Activated naive CD4-positive, alpha-beta T cell treated with anti-CD3 and anti-CD28 coated beads for 36 hours (primary cell): ENCODE results near the gene P2RX7. TPM values are rescaled to one million over a fixed set of nuclear protein-coding genes. Genes with fewer than 3 reads are reported as not detected.
A peak's percentile ranks its signal among the peaks of the same experiment; 100 is the strongest.

ENCODE experiments used
- CTCF ChIA-PET: fragments of 350-600 bp; sonication (Branson Sonifier 250); formaldehyde crosslinking; loops from one replicate; lab custom pipeline; 2021; ENCODE audit warnings: antibody characterized with exemption; lab: Charles Lee
- DNase-seq: peaks from one replicate; pipeline ENCODE4 v3.0.0-alpha.2; 2020
- H3K27ac Mint-ChIP-seq: one replicate; pipeline ENCODE4 v1.8.0; 2021; ENCODE audit warnings: mild to moderate bottlenecking, mixed read lengths
- H3K27me3 Mint-ChIP-seq: one replicate; pipeline ENCODE4 v1.8.0; 2021; ENCODE audit warnings: low read depth, mixed read lengths
- H3K36me3 Mint-ChIP-seq: one replicate; pipeline ENCODE4 v1.8.0; 2021; ENCODE audit warnings: low read depth, mixed read lengths
- H3K4me1 Mint-ChIP-seq: one replicate; pipeline ENCODE4 v1.8.0; 2021; ENCODE audit warnings: low read depth, mixed read lengths
- H3K4me3 Mint-ChIP-seq: one replicate; pipeline ENCODE4 v1.8.0; 2021; ENCODE audit warnings: mild to moderate bottlenecking, moderate library complexity, mixed read lengths
- H3K9me3 Mint-ChIP-seq: one replicate; pipeline ENCODE4 v1.8.0; 2021; ENCODE audit warnings: mixed read lengths
- intact Hi-C: fragments of 100-400 bp; cut with micrococcal nuclease; formaldehyde crosslinking; loops from one replicate; pipeline ENCODE4 v1.15.1; 2023
- total RNA-seq, 2 experiments: library from RNA; stranded (reverse); gene quantifications; one replicate each; pipeline ENCODE4 v1.2.3, GENCODE V29; 2021

Gene P2RX7
- total RNA-seq, 2 experiments from 2014 or later = 6.3 to 6.6 TPM

GRCh38 chr12:121166356-121166755, 33.7 kb downstream of the P2RX7 start:
- Mint-ChIP-seq H3K9me3 (no peaks in the 10 kb centered on the region), H3K27ac (no peak overlapping the region), H3K27me3 (no peaks in the 10 kb centered on the region), H3K4me3 (no peak overlapping the region), H3K4me1 (no peaks in the 10 kb centered on the region), H3K36me3 (peaks cover 6% of the 10 kb centered on the region)
- intact Hi-C loops = no loop called here
- CTCF ChIA-PET = no interaction called here
- DNase-seq = no peak

DNA sequence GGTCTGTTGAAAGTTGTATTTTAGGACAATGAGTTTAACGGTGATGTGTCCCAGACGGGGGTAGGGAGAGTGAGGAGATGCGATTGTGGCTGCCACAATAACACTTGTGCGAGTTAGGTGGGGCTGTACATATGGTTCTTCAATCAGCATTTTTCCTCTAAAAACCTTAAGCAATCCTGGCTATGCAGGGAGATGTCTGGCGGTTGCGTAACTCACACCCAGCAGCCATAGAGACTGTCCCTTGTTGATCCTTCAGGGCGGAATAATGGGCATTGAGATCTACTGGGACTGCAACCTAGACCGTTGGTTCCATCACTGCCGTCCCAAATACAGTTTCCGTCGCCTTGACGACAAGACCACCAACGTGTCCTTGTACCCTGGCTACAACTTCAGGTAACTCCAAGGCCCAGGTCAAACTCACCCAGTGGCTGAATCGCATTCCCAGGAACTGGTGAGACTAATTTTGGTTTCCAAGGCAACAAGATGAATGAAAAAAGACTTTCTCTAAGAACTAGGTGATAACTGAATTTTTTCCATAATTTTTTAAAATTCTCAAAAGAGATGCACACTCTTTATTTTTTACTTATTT, 34.6 kb downstream of the P2RX7 start:
- Mint-ChIP-seq H3K4me1 (no peaks in the 10 kb centered on the region), H3K4me3 (no peak overlapping the region)
- CTCF ChIA-PET = no interaction called here

DNA sequence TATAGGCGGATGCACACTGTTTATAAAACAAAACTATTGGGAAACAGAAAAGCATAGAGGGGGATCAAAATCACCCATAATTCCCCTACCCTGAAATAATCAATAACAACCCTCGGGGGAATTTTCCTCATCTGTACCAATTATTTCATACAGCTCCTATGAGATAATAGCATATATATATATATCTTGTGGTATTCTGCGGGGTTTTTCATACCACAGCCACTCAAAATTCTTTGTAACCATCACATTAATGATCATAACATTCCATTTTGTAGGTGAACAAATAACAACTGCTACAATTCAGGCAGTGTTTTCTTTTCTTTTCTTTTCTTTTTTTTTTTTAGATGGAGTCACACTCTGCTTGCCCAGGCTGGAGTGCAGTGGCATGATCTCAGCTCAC, 35.3 kb downstream of the P2RX7 start:
- no peak for DNase-seq
- no peaks in the 10 kb centered on the region for H3K4me1 Mint-ChIP-seq
- peaks cover 6% of the 10 kb centered on the region for H3K36me3 Mint-ChIP-seq
- CTCF ChIA-PET = interaction anchor here (1.1 kb wide), 1 partner anchor 63 kb away, joined by 3 read pairs; no protein-coding TSS in a partner anchor
- H3K9me3 Mint-ChIP-seq = no peaks in the 10 kb centered on the region
- H3K27me3 Mint-ChIP-seq = no peaks in the 10 kb centered on the region
- H3K4me3 Mint-ChIP-seq = no peak overlapping the region
- intact Hi-C loops = no loop called here
- H3K27ac Mint-ChIP-seq = no peak overlapping the region

More for the DNA sequence above, 34.6 kb downstream of the P2RX7 start:
- Mint-ChIP-seq H3K9me3 (no peaks in the 10 kb centered on the region), H3K27ac (no peak overlapping the region), H3K27me3 (no peaks in the 10 kb centered on the region), H3K36me3 (peaks cover 6% of the 10 kb centered on the region)
- no peak for DNase-seq
- intact Hi-C loops = no loop called here

DNA sequence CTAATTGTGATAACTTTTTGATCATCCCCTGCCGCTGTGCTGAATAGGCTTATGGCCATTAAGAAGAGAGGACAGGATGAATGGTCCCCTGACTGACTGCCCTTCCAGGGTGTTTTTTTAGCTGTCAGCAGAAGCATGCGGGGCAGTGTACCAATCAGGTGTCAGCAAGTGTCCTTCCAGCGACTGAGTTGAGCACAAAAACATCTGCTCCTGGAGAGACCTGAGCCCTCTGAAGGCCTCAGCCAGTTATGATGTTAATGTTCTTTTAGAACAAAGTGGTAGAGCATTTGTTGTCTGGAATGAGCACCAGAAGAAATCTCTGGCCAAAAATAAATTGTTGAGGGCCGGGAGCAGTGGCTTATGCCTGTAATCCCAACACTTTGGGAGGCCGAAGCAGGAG, 37.5 kb downstream of the P2RX7 start:
- DNase-seq = no peak
- no peaks in the 10 kb centered on the region for H3K27me3 Mint-ChIP-seq
- H3K4me1 Mint-ChIP-seq = no peaks in the 10 kb centered on the region
- H3K36me3 Mint-ChIP-seq = peaks cover 6% of the 10 kb centered on the region
- intact Hi-C loops = no loop called here
- no peak overlapping the region for H3K27ac Mint-ChIP-seq
- H3K9me3 Mint-ChIP-seq = no peaks in the 10 kb centered on the region
- CTCF ChIA-PET = no interaction called here
- no peak overlapping the region for H3K4me3 Mint-ChIP-seq

DNA sequence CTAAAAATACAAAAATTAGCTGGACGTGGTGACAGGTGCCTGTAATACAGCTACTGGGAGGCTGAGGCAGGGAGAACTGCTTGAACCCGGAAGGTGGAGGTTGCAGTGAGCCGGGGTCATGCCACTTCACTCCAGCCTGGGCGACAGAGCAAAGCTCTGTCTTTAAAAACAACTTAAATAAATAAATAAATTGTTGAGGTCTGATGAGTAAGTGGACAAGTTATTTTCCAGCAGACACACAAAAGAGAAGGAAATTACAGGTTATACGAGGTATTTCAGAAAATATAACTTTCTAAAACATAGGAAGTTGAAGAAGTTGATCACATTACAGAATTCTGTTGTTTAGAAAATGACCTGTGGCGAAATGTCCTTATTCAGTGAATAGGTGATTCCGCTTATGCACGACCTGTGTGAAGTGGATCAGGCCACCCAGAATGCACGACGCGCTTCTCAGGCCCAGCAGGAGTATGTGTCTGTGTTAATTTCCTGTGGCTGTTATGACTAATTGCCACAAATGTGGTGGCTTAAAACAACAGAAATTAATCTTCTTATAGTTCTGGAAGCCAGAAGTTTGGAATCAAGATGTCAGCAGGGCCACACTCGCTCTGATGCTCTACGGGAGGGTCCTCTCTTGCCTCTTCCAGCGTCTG, 38.1 kb downstream of the P2RX7 start:
- no peak overlapping the region for H3K27ac Mint-ChIP-seq
- no peaks in the 10 kb centered on the region for H3K4me1 Mint-ChIP-seq
- H3K4me3 Mint-ChIP-seq = no peak overlapping the region
- CTCF ChIA-PET = no interaction called here
- no peaks in the 10 kb centered on the region for H3K9me3 Mint-ChIP-seq
- intact Hi-C loops = no loop called here
- H3K27me3 Mint-ChIP-seq = no peaks in the 10 kb centered on the region
- peaks cover 6% of the 10 kb centered on the region for H3K36me3 Mint-ChIP-seq
- DNase-seq = no peak

- intact Hi-C loops = no loop called here
- peaks cover 7% of the 10 kb centered on the region for H3K36me3 Mint-ChIP-seq
- DNase-seq = no peak
- H3K27ac Mint-ChIP-seq = no peak overlapping the region
- CTCF ChIA-PET = interaction anchor here (0.6 kb wide), 1 partner anchor 33 kb away, joined by 3 read pairs; no protein-coding TSS in a partner anchor
- H3K4me1 Mint-ChIP-seq = no peaks in the 10 kb centered on the region
- no peak overlapping the region for H3K4me3 Mint-ChIP-seq
- H3K27me3 Mint-ChIP-seq = no peaks in the 10 kb centered on the region
- H3K9me3 Mint-ChIP-seq = no peaks in the 10 kb centered on the region
These were observed 39.5 kb downstream of the P2RX7 start for GRCh38 chr12:121172145-121172544.

DNA sequence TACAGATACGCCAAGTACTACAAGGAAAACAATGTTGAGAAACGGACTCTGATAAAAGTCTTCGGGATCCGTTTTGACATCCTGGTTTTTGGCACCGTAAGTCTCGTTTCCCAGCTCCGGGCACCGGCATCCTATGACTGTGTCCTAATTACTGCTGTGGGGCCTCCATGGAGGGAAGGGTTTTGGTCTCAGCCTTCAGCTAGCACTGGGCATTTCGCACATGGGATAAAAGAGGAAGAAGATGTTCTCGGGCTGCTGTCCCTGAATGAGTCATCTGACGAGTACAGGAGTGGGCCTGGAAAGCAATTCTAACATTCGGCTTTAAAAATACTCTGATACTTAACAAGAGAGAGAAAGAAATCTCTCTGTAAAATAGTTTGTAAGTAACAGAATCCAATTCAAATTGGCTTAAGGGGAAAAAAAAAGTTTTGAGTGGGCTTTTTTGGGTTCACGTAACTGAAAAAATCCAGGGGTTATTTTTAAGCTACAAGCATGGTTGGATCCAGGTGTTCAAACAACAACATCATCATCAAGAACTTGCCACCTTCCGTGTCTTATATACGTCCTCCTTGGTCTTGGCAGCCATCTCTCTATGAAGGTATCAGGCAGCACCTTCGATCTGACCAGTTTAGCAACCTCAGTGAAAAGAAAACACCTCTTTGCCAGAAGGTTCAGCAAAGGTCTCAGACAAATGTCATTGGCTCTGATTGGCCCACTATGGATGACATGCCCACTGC, 42.9 kb downstream of the P2RX7 start:
- Mint-ChIP-seq H3K9me3 (no peaks in the 10 kb centered on the region), H3K4me3 (no peak overlapping the region), H3K4me1 (no peaks in the 10 kb centered on the region), H3K36me3 (peaks cover 7% of the 10 kb centered on the region), H3K27ac (no peak overlapping the region), H3K27me3 (no peaks in the 10 kb centered on the region)
- CTCF ChIA-PET = interaction anchor here (0.9 to 1.5 kb wide), 2 partner anchors 18 to 64 kb away, joined by 3 to 5 read pairs; no protein-coding TSS in a partner anchor
- intact Hi-C loops = no loop called here
- no peak for DNase-seq

DNA sequence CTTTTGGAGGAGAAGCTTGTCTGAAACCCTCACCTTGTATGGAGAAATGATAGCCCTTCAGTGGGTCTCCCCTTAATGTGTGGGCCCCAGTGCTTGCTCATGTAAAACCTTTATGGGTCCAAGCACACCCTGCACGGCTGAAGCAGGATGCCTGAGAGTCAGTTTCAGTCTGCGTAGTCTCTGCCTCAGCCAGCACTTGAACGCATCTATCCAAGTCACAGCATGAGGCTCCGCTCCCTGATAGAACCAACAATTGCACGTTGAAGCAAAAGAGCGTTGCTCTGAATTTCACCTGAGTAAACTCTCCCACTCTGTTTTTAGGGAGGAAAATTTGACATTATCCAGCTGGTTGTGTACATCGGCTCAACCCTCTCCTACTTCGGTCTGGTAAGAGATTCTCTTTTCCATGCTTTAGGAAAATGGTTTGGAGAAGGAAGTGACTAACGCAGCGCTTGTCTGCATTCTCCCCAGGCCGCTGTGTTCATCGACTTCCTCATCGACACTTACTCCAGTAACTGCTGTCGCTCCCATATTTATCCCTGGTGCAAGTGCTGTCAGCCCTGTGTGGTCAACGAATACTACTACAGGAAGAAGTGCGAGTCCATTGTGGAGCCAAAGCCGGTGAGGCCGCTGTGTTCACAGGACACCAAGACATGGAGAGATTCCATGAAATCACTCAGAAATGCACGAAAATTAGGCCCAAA, 44.3 kb downstream of the P2RX7 start:
- DNase-seq = no peak
- Mint-ChIP-seq H3K4me1 (no peaks in the 10 kb centered on the region), H3K27ac (no peak overlapping the region), H3K27me3 (no peaks in the 10 kb centered on the region), H3K9me3 (peaks cover under 1% of the 10 kb centered on the region), H3K4me3 (no peak overlapping the region), H3K36me3 (peaks cover 12% of the 10 kb centered on the region)
- CTCF ChIA-PET = interaction anchor here (0.8 to 1.5 kb wide), 2 partner anchors 53 to 66 kb away, joined by 3 to 5 read pairs; no protein-coding TSS in a partner anchor
- intact Hi-C loops = no loop called here

- DNase-seq = no peak
- Mint-ChIP-seq H3K27me3 (no peaks in the 10 kb centered on the region), H3K36me3 (peaks cover 12% of the 10 kb centered on the region), H3K4me1 (peaks cover 4% of the 10 kb centered on the region), H3K27ac (no peak overlapping the region), H3K4me3 (no peak overlapping the region), H3K9me3 (peaks cover 3% of the 10 kb centered on the region)
- intact Hi-C loops = no loop called here
- CTCF ChIA-PET = no interaction called here
These were observed 48.5 kb downstream of the P2RX7 start for GRCh38 chr12:121181181-121181580.

DNA sequence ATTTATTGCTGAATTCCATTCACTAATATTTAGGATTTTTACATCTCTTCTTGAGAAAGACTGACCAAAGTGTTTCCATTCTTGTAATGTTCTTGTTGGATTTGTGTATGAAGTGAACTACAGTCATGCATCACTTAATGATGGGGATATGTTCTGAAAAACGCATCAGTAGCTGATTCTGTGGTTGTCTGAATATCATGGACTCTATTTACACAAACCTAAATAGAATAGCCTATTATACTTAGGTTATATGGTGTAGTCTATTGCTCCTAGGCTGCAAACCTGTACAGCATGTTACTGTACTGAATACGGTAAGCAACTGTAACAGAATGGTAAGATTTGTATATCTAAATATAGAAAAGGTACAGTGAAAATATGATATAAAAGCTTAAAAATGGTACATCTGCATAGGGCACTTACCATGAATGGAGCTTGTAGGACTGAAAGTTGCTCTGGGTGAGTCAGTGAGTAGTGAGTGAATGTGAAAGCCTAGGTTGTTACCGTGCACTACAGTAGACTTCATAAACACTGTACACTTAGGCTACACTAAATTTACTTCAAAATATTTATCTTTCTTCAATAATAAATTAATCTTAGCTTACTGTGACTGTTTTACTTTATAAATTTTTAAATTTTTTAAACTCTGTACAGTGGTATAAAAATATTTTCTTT, 49.7 kb downstream of the P2RX7 start:
- Mint-ChIP-seq H3K4me1 (peaks cover 4% of the 10 kb centered on the region), H3K27me3 (no peaks in the 10 kb centered on the region), H3K9me3 (peaks cover 3% of the 10 kb centered on the region), H3K36me3 (peaks cover 12% of the 10 kb centered on the region), H3K4me3 (no peak overlapping the region), H3K27ac (no peak overlapping the region)
- intact Hi-C loops = loop anchor here (2.0 kb wide), 1 partner anchor 38 kb away; no protein-coding TSS in a partner anchor
- CTCF ChIA-PET = interaction anchor here (0.8 kb wide), 1 partner anchor 9 kb away, joined by 3 read pairs; no protein-coding TSS in a partner anchor
- peak; percentile 42 for DNase-seq

DNA sequence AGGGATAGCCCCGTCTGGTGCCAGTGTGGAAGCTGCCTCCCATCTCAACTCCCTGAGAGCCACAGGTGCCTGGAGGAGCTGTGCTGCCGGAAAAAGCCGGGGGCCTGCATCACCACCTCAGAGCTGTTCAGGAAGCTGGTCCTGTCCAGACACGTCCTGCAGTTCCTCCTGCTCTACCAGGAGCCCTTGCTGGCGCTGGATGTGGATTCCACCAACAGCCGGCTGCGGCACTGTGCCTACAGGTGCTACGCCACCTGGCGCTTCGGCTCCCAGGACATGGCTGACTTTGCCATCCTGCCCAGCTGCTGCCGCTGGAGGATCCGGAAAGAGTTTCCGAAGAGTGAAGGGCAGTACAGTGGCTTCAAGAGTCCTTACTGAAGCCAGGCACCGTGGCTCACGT, 51.7 kb downstream of the P2RX7 start:
- intact Hi-C loops = no loop called here
- Mint-ChIP-seq H3K27ac (no peak overlapping the region), H3K27me3 (no peaks in the 10 kb centered on the region), H3K36me3 (peaks cover 10% of the 10 kb centered on the region), H3K4me3 (no peak overlapping the region), H3K9me3 (peaks cover 3% of the 10 kb centered on the region), H3K4me1 (peaks cover 4% of the 10 kb centered on the region)
- DNase-seq = no peak
- CTCF ChIA-PET = interaction anchor here (1.2 kb wide), 1 partner anchor 46 kb away, joined by 5 read pairs; no protein-coding TSS in a partner anchor
